Measurements from ENCODE around the gene BMAL1.
A peak's percentile ranks its signal among the peaks of the same experiment; 100 is the strongest.

The BMAL1 gene

DNA sequence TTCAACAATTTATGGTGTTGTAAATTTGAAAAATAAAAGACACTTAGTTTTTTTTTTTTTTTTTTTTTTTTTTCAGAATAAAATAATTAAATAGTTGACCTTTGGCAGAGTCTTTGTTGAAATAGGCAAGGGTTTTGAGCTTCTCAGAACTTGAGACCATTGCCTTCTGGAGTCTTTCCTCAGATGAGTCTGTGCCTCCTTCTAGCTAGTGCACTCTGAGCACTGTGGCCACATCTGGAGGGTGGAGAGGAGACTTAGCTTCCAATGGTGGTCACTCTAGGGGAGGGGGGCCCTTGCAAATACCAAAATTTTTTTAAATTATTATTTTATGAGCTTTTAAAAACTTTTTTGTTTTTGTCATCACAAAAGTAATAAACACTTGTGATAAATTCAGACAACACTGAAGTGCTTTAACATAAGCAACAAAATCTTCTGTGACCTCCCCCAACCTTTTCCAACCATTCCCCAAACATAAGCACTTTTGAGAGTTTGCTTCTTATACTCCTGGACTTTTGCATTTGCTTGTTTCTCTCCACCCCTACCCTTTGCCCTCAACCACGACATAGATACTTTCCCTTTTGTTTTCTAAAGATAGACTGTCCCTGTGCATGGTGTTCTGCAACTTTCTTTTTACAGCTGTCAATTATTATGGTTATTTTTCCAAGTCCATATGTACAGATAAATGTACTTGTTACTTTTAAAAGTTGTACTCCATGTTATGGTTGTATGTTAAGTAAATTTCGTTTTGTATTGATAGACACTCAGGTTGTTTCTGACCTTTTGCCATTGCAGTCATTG, 41.1 kb downstream of the BMAL1 start:
- DNase-seq: no peak

DNA sequence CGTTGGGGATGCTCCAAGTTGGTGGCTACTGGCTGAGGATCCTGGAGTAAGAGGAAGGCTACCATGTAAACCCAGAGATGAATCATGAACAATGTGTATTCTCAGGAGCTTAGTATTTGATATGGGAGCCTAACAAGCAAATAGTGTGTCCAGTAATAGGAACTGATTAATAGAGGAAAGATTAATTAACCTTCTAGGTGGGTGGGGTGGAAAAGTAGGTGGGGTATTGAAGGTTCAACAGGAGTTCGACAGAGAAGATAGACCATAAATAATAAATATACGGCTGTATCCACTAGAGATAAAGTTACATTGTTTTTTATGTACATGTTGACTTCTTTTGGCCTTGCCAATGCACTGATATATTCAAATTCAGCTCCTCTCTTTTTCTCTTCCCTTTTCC, 43.1 kb downstream of the BMAL1 start:
- no peak for DNase-seq

DNA sequence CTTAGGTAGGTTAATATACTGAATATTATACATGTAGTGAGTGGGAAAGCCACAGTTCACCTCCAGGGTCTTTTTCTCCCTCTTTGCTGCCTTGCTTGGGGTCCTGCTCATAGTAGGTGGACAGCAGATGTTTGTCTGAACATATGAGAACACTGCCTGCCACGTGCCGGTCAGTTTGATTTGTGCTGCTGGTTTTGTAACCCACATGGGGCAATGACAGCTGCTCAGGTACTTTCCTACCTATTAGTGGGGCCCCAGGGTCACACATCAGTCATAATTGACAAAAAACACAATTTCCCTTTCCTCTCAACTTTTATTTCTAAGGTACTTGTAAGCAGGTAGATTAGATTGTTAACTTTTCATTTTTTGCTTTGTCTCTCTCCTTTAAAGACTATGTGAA, 43.8 kb downstream of the BMAL1 start:
- no peak for DNase-seq

DNA sequence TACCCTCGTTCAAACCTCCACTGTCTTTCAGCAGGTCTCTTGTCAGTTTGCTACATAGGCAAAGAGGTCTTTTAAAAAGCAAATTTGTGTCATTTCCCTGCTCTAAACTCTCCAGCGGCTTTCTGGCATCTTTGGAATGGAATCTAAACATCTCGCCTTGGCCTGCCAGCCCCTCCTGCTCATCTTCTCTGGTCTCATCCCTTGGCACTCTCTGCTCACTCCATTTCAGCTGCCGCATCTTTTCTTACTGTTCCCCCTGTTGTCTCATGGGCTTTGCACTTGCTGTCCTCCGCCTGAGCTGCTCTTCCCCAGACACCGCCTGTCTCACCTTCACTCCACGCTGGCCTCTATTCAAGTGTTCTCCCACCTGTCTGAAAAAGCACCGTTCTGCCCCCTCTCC, 46.6 kb downstream of the BMAL1 start:
- DNase-seq: no peak

DNA sequence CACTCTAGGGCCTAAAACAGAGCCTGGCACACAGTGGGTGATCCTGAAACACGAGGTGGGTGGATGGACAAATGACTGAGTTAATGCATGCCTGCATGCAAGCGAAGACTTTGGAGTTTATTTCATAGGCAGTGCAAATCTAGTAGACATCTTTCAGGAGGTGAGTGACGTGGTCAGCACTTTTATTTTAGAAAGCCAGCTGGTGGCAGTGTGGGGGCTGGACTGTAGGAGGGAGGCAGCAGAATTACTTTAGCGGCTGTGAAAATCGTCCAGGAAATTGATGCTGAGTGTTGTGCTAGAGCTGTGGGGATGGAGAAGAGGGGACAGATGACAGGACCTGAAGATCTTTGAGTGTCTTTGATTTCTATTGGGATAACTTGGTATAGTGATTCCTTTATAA, 47.1 kb downstream of the BMAL1 start:
- DNase-seq: no peak

DNA sequence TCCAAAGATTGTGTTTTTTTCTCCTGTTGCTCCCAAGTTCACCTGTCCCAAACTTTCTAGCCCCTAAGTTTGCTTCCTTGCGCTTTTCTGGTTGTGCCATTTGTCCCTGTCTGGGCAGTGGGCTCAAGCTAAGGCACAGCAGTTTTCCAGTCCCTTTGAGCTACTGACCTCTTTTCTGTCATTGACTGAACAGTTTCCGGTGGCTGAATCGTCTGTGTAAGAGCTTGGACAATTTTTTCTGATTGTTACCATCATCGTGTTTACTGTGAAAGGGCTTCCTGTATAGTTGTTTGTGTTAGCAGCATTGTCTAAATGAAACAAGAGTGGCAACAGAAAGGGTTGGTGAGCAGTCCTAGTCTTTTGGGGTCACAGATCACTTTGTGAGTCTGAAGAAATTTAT, 49.8 kb downstream of the BMAL1 start:
- DNase-seq: no peak

DNA sequence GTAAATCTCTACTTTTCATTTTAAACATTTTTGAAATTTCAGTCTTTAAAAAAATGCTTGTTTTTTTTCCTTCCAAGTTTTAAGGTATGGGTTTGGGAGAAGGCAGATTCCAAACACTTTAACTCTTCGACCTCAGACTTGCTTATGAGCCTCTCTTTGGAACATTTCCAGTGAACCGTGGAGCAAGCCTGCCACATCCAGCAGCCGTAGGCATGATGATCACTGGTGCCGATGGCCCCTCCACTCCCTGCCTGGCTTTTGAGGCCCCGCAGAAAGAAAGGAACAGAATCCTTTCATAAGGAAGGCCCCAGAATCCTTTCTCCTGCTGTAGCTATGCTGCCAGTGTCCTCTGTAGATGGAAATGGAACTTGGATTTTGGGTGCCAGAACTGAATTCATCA, 50.7 kb downstream of the BMAL1 start:
- DNase-seq: no peak

DNA sequence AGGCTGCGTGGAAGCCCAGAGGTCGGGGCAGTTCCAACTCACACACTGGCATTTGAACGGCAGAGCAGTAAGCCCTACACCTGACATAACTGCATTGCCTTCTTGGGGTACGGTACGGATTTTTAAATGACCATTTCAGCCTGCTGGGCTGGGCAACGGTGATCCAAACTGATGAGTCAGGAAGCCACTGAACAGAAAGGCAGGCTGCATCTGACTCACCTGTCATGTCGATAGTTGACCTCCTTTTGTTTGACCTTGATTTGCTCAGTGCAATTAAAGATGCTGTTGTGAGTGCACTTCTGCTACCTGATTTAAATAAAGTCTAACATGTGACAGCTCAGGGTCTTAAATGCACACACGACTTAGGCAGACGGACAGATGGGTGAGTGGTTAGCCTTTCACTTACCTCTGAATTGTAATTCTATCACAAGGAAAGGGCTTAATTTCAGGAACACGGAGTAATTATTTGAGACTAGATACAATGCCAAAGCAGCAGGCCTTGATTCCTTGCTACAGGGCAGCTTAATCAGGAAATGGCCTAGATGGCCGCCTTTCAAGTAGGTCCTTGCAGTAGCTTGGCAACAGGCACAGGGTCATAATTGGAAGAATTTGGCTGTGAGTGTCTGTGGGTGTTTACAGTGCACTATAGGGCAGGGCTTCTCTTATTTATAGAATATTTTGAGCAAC, 52.2 kb downstream of the BMAL1 start:
- DNase-seq: no peak

DNA sequence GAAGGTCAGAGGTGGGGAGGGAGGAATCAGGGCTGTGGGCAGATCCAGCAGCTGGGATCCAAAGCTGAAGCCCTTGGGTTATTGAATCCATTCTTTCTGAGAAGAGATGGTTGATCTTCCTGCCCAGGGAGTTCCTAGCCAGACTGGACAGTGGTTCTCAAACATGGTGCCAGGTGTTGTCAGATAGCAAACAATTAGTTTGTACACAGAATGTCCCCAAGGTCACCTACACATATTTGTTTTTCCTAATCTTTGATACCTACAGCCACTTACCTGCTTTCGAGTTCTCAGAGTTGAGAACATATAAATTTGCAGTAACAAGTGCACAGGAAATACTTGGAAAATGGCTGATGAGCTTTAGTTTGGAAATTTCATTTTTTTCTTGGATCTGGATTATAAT, 54.5 kb downstream of the BMAL1 start:
- no peak for DNase-seq

DNA sequence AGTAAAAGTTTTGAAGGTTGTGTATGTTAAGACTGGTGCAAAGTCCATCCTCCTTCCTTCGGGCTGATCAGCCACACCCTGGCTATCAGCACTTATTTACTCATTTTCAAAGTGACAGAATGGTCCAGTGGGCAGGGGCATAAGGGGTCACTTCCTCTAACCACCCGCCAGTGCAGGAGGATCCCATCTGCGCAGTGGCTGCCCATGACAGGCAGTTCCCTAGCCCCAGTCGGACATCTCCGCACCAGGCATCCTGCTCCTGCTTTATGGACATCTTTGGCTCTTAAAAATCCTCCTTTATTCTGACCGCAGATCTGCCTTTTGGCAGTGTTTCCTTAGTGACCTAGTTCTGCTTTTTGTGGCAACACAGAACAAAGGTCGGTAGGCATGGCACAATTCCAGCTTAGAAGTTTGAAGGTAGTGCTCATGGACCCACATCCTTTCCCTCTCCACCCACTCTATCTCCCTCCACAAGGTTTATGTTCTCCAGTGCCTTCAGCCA, 55.9 kb downstream of the BMAL1 start:
- DNase-seq: no peak

DNA sequence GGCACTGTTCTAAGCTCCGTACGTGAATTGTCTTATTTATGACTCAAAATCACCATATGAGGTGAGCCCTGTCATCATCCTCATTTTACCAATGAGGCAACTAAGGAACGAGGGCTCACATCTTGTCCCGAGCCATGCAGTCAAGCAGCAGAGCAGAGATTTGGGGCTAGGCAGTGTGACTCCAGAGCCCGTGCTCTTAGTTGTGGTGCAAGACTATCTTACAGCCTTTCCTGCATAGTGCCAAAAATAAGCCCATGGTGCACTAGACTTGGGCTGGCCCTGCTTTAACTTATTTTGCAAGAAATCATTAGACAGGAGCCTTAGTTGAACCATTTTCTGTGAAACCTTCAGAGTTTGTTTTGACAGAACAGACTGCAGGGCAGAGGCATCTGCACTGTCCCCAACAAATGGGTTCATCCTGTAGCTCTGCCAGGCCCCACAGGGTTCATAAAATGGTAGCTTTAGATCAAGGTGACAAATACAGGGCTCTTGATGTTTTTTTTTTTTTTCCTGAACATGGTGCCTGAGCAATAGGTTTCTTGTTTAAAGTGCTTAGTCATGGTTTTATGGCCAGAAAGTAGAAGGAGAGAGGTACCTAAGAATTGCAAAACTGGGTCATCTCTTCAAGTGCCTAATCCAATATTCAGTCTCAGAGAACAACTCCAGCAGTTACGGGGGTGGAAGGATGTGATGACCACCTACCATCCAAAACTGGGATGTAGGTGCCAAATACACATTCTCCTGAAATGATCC, 56.6 kb downstream of the BMAL1 start:
- no peak for DNase-seq

DNA sequence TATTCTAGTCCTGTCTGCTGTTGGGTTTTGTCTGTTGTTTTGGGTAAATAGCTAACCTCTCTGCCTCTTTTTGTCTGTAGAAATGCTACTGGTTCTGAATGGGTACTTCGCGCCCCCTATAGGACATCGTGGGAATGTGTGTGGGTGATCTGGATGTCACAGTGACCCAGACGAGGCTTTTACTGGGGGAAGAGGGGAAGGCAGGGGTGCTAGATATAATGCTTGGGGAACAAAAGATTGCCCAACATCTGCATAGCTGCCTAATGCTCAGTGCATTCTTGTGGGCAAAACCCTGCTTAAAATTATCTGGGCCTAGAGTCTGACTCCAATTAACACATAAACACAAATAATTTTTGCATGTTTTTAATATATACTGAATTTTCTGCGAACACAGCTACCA, 57.7 kb downstream of the BMAL1 start:
- DNase-seq: peak; percentile 70

DNA sequence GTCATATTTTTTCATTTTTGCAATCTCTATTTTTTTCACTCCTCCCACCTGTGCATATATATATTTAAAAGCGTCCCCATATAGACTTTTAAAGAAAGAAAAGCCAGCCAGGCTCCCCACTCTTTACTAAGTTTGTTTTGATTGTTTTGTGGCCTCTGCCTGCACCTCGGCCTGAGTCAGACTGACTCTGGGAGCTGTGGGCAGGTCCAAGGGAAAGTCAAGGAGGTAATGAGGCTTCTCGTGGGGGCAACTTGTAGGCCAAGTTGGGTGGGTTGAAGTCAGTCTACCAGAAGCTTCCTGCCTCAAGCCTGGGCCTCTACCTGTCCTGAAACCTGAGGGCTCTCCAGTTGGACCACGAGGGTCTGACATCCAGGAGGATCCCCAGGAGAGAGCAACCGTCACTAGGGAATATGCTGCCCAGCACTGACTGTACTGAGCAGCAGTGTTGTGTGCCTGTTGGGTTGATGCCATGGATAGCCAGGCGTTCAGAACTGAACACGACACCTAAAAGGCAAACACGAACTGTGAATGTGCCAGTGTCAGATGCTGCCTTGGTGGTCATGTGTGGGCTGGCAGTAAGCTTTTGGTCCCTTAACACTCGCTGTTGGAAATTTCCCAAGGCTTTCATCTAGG, 58.8 kb downstream of the BMAL1 start:
- DNase-seq: no peak

DNA sequence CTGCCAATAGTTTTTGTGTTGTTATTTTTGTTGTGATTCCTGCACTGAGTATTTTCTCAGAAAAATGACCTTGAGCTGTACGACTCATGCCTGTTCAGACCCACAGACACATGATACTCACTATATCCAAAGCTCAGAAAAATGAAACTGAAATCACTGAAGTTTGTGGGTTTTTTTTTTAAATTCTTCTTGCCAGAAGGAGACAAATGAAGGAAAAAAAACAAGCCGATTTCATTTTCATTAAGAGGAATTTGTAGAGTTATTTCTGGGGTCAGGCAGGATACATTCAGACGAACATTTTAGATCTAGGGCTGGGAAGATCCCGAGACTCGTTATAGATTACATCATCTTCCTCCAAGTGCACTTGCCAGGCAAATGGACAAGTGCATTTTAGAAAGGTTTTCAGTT, 60.4 kb downstream of the BMAL1 start:
- no peak for DNase-seq

DNA sequence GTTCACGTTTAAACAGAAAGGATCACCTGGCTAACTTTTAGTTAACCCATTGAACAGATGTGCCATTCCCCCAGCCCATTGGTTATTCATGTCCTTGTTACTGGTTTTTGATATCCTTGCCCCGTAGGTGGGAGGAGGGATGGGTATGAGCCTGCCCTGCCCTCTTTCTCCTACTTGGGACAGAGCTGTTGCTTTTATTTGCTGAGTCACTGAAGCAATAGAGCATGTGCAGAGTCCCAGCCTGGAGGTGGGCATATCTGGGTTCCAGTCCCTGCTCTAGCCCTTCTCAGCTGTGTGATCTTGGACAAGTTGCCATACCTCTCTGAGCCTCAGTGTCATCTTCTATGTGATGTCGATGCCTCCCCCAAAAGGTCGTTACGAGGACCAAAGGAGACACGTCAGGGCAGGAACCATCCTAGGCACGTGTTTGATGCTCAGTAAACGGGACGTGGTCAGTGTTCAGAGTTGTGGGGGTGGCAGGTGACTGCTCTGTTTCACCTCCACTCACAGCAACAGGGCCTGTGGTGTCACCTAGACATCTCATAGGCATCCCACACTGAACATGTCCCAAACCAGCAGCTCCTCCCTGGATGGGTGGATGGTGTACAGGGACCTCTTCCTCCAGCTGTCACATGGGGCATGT, 61.0 kb downstream of the BMAL1 start:
- DNase-seq: no peak

DNA sequence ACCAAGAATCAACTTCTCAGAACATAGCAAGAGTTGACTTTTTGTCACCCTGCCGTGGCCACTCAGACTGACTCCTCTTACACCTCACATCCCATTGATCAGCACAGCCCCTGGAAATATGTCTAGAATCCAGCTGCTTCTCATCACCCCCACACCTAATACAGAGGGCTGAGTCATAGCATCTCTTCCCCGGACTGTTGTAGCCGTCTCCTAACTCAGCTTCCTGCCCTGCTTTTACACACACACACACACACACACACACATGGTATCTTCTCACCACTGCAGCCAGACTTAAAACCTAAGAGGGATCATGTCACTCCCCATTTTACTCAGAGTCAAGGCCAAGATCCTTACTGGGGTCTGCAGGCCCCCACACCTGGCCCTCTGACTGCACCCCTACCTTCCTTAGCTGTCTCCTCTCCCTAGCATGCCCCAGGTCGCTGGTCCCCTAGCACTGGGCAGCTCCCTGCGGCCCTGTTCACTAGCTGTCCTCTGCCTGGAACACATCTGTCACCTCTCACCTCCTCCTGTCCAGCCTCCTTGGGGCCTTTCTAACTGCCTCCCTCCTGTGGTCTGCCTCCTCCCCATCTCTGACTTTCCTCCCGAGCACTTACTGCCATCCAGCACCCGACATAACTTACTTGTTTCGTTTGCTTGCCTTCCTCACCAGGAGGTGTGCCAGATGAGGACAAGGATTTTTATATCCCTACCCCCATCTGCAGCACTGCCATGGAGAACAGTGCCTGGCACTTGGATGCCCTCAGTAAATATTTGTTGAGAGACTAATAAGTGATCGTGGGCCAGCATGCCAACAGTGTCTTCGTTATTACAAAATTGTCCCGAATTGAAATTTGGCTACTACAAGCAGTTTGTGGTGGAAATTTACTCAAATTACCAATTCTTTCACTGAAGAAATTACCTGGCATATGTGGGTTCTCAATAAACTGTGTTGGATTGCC, 61.9 kb downstream of the BMAL1 start:
- DNase-seq: no peak

DNA sequence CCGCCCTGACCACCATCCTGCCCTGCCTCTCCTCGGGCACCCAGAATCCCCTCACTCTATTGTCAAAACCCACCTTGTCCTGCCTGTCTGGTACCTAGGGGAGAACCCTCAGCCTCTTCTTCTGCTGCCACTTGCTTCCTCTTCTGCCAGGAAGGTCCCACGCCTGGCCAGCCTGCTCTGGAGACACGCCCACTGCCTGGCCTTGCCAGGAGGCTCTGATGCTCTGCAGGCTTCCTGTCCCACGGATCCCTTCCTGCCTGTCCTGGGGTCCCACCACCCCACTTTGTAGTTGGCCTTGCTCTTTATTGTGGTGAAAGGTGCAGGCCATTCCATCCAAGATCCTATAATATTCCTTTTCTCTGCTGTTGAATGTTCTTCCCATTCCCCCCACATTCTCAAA, 63.4 kb downstream of the BMAL1 start:
- DNase-seq: no peak

DNA sequence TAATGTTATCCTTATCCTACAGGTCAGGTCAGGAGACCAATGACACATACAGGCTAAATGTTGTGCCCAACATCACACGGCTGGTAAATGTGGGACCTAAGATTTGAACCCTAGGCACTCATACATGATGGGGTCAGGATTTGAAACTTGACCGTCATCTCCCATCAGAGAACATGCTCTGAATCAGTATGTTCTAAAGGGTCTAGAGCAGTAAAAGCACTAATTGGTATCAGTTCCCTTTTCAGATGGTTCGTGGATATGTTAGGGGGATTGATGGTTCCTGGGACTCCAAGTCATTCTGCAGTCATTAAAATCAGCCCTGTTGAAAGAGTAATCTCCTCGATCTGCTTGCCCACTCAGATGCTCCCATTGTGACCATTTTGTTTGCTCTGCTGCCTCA, 65.5 kb downstream of the BMAL1 start:
- DNase-seq: no peak

DNA sequence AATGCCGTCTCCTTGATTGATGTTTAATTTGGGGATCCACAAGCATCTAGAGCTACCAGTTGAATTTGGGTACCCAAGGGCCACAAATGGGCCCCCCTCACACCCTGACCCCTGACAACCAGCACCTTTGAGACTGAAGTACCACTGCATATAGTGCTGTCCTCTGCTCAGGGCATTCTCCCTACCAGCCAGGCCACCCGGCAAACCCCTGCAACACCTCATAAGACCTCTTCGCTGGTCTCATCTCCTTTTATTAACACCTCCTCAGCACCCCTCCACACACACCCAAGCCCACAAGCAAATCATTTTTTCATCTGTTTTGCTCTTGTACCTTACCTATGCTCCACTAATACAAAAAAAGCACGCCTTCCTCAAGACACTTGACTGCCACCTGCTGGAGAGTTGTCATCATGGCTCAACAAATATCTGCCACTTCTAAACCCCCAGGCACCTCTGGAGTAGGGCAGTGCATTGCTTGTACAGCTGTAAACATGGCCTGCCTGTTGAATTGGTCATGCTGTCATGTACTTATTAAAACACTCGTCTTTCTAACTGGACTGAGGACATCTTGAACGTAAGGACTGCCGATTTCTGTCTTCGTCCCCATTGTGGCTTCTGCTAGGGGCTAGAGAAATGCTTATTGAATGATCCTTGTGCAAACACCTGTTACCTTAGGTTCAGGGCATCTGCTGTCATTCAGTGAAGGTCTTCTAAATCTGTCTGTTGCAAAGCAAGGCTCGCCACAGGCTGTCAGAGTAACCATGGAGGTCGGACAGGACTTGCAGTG, 66.5 kb downstream of the BMAL1 start:
- peak; percentile 73 for DNase-seq

DNA sequence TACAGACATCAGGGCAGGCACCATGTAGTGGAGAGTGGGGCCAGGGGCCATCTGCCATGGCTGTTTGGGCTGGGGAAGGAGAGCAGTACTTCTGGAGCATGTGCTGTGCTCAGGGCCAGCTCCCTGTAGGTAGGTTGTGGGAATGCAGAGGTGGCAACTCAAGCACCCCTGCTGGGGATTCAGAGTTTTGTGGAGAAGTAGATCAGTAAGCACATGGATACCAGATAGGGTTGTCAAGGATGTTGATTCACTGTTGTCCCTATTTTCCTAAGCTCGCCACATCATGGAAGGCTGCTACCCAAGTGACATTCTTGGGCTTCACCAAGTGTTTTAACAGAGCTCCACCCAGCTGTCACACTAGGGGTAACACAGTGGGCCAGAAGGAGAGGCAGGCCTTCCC, 67.2 kb downstream of the BMAL1 start:
- no peak for DNase-seq

DNA sequence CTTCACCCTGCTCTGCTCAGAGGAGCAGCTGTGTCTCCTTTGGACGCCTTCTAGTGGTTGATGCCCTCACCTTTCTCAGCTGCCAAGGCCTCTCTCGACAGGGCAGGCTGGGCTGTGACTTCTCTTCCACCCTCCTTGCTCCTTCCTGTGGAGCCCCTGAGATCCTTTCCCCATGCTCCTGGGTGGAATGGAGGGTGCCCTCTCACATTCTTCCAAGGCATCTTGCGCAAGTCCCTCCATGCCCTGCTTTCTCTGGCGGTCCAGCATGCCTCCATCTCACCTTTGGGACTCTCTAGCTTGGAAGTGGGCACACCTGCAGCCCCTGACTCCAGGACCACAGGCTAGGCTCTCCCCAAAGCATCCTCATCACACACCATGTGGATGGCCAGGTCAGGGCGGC, 68.9 kb downstream of the BMAL1 start:
- no peak for DNase-seq
